GM12872 (cell line): ENCODE measurements around the gene APOA4.

ENCODE experiments used
- TF ChIP-seq, protein P1 (sequence below): IDR thresholded peaks from 3 replicates; pipeline ENCODE4 v1.5.1; 2011; ENCODE audit warnings: low read depth, mild to moderate bottlenecking, low read length, moderate library complexity; ENCODE audit not compliant: insufficient read depth

The APOA4 gene

DNA sequence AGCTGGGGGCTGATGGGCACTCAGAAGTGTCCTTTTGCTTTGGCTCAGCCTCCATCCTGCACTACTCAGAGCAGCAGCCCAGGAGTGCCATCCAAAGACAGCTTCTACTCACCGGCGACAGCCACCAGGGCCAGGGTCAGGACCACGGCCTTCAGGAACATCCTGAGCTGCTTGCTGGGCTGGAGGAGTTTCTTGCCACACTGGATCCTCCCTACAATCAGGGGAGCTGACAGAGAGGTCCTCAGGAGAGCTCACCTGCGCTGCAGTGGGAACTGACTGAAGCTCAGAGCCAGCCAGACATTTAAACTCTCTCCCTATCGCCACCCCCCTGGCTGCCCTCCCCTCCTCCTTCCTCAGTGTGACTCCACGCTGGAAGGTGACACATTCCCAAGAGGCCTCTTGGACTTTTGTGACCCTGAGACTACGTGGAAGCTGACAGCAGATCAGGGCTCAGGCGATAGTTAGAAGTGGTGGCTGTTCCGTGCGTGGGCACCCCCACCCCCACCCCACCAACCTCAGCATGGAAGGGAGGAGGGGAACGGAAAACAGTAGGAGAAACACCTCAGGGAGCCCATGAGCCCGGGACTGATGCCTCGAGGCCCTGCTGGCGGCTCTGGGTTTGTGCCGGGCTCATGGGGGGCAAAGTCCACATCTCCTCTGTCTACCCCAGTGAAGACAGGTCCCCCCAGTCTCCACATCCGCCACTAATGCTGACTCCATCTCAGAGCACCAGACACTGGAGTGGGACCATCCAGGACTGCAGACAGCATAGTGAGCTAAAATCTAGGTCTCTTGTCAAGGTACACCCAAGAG lies at the start of gene APOA4:
APOA4 (minus strand) TSS at position 274 of the 813 bp plus-strand sequence; CDS start at position 161, 113 bp downstream.
- TF ChIP-seq, protein P1, sequence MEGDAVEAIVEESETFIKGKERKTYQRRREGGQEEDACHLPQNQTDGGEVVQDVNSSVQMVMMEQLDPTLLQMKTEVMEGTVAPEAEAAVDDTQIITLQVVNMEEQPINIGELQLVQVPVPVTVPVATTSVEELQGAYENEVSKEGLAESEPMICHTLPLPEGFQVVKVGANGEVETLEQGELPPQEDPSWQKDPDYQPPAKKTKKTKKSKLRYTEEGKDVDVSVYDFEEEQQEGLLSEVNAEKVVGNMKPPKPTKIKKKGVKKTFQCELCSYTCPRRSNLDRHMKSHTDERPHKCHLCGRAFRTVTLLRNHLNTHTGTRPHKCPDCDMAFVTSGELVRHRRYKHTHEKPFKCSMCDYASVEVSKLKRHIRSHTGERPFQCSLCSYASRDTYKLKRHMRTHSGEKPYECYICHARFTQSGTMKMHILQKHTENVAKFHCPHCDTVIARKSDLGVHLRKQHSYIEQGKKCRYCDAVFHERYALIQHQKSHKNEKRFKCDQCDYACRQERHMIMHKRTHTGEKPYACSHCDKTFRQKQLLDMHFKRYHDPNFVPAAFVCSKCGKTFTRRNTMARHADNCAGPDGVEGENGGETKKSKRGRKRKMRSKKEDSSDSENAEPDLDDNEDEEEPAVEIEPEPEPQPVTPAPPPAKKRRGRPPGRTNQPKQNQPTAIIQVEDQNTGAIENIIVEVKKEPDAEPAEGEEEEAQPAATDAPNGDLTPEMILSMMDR, result no peak

DNA sequence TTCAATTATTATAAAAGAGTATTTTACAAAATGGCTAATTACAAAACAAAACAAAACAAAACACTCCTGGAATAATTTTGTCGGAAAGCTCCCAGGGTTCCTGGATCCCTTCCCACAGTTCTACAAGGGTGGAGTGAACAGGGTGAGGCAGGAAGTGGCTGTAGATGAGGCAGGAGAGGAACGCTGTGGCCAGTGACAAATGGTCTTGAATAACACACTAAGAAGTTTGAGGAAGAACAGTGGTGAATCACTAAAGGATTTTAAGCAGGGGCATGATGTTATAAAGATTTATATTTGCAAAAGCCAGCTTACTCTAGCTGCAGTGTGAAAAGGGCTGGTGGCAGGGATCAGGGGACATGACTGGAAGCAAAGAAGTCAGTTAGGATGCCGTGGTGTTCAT lies 48.1 kb upstream of the APOA4 start:
- TF ChIP-seq, protein P1, result no peak

DNA sequence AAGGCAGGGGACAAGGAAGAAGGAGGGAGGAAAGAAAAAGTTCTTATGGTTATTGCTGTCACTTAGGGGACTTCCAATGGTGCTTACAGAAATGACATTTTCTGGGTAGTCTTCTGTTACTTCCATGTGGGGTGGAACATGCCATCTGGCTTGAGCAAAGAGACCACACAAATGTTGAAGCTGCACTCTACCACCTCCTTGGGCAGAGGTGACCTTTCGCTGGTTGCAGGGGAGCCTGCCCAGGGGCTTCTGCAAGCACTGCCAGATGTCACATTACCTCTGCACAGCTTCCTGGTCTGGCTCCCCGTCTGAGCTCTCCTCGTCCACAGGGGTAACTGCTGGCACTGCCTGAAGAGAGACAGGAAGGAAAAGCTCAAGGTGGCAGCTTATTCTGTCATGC lies 47.0 kb upstream of the APOA4 start:
- TF ChIP-seq, protein P1, result no peak

DNA sequence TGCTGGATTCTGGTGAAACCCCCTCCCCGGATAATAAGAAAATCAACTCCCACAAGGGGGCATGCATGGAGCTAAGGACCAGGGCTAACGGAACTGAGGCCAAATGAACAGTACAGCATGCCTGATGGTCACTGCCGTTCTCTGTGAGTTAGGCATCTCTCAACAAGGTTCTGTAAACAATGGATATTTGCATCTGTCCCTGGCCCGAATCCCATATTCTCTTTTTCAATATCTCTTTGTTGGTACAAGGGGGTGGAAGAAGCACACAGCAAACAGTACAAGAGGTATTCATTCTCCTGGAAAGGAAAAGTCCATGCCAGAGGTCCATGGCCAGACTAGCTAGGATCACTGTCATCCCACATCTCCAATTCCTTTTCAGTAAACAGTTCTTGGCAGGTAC lies 46.5 kb upstream of the APOA4 start:
- TF ChIP-seq, protein P1, result no peak

DNA sequence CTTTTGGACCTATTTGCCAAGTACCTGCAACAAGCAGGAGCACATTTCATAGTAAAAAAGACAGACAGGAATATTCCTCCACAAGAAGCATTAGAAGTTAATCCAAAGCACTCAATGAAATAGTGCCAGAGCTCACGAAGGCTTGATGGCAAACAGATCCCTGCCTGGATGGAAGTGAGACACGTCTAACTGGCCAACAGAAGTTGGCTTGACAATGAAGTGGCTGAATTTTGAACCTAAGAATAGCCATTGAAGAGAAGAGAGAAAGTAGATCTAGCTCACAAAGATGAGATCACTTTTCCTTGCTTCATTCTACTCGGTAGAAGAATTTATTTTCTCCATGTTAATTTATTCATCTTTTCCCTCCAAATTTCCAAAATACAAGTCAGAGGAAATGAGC lies 45.0 kb upstream of the APOA4 start:
- TF ChIP-seq, protein P1, result no peak

DNA sequence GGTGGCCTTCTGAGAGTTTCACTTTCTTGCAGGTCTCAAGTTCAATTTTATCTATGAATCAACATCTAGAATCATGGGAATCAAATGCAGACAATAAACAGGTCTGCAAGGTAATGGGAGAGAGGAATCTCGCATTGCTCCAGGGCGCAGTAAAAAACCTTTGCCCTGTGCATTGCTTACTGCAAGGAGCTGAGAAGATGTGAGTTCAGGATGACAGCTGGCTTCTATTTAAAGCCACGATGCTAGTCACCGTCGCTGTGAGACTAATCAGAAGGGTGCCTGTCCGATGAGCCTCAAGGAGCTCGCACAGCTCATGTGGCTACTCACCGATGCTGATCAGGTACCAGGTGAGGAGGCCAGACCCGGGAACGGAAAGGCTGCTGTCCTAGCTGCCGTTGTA lies 44.5 kb upstream of the APOA4 start:
- TF ChIP-seq, protein P1, result no peak

DNA sequence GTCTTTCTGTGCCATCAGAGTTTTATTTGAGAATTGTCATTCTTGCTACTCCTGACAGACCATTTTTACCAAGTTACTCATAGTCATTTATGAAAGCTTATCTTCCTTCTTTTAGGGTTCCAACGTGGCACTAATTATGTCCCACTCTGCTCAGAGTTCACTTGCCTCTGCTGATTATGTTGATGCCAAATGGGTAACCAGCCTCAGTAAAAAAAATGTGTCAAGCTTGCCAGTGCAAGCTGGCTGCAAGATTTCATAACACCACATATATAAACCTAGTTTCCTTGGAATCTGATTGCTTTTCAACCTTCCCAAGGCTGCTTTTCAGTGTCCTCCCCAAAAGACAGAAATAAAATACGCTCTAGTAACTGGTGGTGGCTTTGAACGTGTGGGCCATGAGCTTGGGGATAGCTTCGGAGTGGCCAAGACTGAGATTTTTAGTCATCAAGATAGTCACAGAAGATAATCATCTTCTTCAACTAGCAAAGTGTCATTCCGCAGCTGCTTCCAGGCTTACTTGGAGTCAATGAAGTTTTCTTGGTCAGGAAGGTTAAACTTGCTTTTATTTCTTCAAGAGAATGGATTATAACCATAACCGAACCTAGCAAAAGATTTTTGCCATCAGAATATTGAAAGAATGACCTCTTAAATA lies 43.8 kb upstream of the APOA4 start:
- TF ChIP-seq, protein P1, result no peak
